Choroid plexus epithelial cell (primary cell): ENCODE measurements around the gene TAS2R38.
"Not testable (repeated sequence)": the region's sequence is repeated elsewhere in the genome, so short reads cannot be mapped to it uniquely, and the experiment has no call there.

ENCODE experiments used
- DNase-seq: peaks from one replicate; pipeline ENCODE4 v3.0.0-alpha.2; 2010; ENCODE audit warnings: low read depth
- H3K4me3 ChIP-seq: 2 replicates; pipeline ENCODE4 v1.5.1; 2011; ENCODE audit warnings: low read depth, mild to moderate bottlenecking, control low read depth, low read length, moderate library complexity
- CTCF ChIP-seq: conservative IDR thresholded peaks from 2 replicates; pipeline ENCODE4 v1.5.1; 2011; ENCODE audit warnings: low read depth, mild to moderate bottlenecking, control low read depth, inconsistent platforms, low read length, moderate library complexity

TAS2R38 gene

GRCh38 chr7:141991140-141991539 lies 17.6 kb upstream of the TAS2R38 start:
- no peak for DNase-seq
- H3K4me3 ChIP-seq: no peak overlapping the region
- no peak for TF ChIP-seq CTCF

- no peak for DNase-seq
These were observed 16.6 kb upstream of the TAS2R38 start for GRCh38 chr7:141990011-141990725.

DNA sequence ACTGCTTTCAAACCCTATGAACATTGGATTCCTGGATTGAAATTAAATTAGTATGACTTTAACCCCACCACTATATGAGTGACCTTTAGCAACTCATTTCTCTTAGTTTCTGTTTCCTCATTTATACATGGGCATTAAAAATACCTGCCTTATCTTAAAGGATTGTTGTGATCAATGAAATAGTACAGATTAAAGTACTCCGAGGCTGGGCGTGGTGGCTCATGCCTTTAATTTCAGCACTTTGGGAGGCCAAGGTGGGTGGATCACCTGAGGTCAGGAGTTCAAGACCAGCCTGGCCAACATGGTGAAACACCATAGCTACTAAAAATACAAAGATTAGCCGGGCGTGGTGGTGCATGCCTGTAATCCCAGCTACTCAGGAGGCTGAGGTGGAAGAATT lies 14.2 kb upstream of the TAS2R38 start:
- not testable (repeated sequence) for DNase-seq, H3K4me3 ChIP-seq

More at GRCh38 chr7:141990011-141990725, 16.6 kb upstream of the TAS2R38 start:
- no peak for TF ChIP-seq CTCF
- H3K4me3 ChIP-seq: no peak overlapping the region

- H3K4me3 ChIP-seq: no peak overlapping the region
- no peak for TF ChIP-seq CTCF
- DNase-seq: no peak
These were observed 13.3 kb upstream of the TAS2R38 start for GRCh38 chr7:141986923-141987322.

GRCh38 chr7:141985926-141986325 lies 12.4 kb upstream of the TAS2R38 start:
- not testable (repeated sequence) for H3K4me3 ChIP-seq, DNase-seq

DNA sequence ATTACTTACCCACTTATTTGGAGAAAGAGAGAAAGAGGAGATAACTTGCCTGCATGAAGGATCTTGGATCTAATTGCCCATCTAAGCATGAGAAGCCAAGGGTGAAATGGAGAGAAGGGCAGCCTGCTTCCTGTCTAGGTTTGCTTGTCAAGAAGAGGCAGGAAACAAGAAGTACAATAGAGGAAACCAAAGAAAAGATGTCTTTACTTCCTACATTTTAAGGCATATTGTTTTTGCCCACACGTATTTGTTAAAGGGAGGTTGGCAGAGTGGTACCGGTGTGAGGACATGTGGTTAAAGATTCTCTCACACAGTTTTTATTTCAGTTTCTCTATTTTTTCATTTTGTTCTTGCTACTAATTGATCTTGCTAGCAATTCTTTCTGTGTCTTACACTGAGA lies 6.0 kb upstream of the TAS2R38 start:
- no peak for TF ChIP-seq CTCF
- no peak for DNase-seq
- H3K4me3 ChIP-seq: no peak overlapping the region

DNA sequence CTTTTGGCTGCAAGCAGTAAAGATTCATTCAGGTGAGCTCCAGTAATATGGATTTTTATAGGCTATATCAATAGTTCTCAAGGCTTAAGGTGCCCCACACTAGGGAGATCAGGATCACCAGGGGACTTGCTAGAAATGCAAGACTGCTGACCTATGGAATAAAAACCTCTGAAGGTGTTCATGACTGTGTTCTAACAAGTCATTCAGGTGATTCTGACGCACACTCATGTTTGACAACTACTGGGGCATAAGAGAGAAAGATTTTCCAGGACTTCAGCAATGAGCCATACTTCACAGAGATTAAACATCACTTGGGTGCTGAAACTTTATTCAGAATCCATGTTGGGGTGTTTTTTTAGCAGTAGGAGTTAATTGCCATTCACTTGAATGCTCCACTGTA lies 4.8 kb upstream of the TAS2R38 start:
- no peak for TF ChIP-seq CTCF

GRCh38 chr7:141976524-141977245 lies 3.1 kb upstream of the TAS2R38 start:
- no peak overlapping the region for H3K4me3 ChIP-seq
- TF ChIP-seq CTCF: no peak
- no peak for DNase-seq

More for the DNA sequence above, 4.8 kb upstream of the TAS2R38 start:
- no peak overlapping the region for H3K4me3 ChIP-seq
- no peak for DNase-seq
